Tibial nerve (tissue), 3 donors: ENCODE measurements around the gene BCKDHB.

Experiments used
- POLR2A ChIP-seq, 2 donors: fragments of 450-650 bp; IDR thresholded peaks; one replicate each; pipeline ENCODE4 v1.6.1; 2017; ENCODE audit warnings: antibody characterized with exemption in 2 of 2, mild to moderate bottlenecking in 2 of 2, moderate library complexity in 2 of 2
- TF ChIP-seq, protein P1 (sequence below), 5 experiments: fragments of 200-600 bp in 3 of 5; fragments of 450-650 bp in 2 of 5; sonication (generic) in 3 of 5; IDR thresholded peaks; one replicate each; pipeline ENCODE4 v1.5.1; 2016 to 2019; ENCODE audit warnings: antibody characterized with exemption in 5 of 5, mild to moderate bottlenecking in 3 of 5, moderate library complexity in 2 of 5

DNA sequence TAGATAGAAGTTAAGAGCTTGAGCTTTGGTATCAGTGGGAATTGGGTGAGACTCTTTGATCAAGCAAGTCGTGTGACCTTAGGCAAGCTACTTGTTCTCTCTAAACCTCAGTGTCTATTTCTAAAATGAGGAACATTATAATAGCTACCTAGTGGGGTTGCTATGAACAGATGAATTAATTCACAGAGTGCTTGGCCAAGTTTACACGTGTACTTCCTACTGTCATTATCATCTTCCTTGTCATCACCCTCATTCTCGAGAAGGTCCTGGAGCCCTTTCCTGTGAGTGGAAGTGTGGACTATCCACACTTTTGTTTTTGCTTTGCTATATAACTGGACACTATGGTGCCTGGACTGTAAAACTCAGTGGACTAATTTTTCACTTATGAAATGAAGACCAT, 64.0 kb downstream of the BCKDHB start:
- TF ChIP-seq, protein P1, sequence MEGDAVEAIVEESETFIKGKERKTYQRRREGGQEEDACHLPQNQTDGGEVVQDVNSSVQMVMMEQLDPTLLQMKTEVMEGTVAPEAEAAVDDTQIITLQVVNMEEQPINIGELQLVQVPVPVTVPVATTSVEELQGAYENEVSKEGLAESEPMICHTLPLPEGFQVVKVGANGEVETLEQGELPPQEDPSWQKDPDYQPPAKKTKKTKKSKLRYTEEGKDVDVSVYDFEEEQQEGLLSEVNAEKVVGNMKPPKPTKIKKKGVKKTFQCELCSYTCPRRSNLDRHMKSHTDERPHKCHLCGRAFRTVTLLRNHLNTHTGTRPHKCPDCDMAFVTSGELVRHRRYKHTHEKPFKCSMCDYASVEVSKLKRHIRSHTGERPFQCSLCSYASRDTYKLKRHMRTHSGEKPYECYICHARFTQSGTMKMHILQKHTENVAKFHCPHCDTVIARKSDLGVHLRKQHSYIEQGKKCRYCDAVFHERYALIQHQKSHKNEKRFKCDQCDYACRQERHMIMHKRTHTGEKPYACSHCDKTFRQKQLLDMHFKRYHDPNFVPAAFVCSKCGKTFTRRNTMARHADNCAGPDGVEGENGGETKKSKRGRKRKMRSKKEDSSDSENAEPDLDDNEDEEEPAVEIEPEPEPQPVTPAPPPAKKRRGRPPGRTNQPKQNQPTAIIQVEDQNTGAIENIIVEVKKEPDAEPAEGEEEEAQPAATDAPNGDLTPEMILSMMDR (IDR thresholded peaks at IDR 0.05), result no peak
- TF ChIP-seq POLR2A (IDR thresholded peaks at IDR 0.05), result no peak
